ENCODE results near the gene KIAA1328. TPM values are rescaled to one million over a fixed set of nuclear protein-coding genes. Genes with fewer than 3 reads are reported as not detected.
"Not testable (repeated sequence)": the region's sequence is repeated elsewhere in the genome, so short reads cannot be mapped to it uniquely, and the experiment has no call there.

KIAA1328 gene
- total RNA-seq, 1 donor from 2014 or later = 11.5 TPM

- no peak overlapping the region for H3K4me3 ChIP-seq
- H3K9me3 Mint-ChIP-seq = no peaks in the 10 kb centered on the region
- TF ChIP-seq EZH2 (IDR thresholded peaks at IDR 0.05) (no peak), CTCF (IDR thresholded peaks at IDR 0.05) (no peak), EZH2phosphoT487 (IDR thresholded peaks at IDR 0.05) (no peak)
Measured at GRCh38 chr18:36901277-36901701, 72.4 kb downstream of the KIAA1328 start.

GRCh38 chr18:36903215-36903928, 74.4 kb downstream of the KIAA1328 start:
- no peaks in the 10 kb centered on the region for H3K9me3 ChIP-seq (ENCODE audit: low read depth)
- Mint-ChIP-seq H3K27me3 (ENCODE audit: insufficient read depth, low read depth) (no peaks in the 10 kb centered on the region), H3K27ac (no peak overlapping the region), H3K36me3 (peaks cover 3% of the 10 kb centered on the region), H3K4me1 (peaks cover 4% of the 10 kb centered on the region), H3K9me3 (no peaks in the 10 kb centered on the region), H3K4me3 (no peak overlapping the region)
- H3K9ac ChIP-seq = no peak overlapping the region
- H3K4me1 ChIP-seq = no peaks in the 10 kb centered on the region
- H3K27ac ChIP-seq = no peak overlapping the region
- TF ChIP-seq CTCF (IDR thresholded peaks at IDR 0.05) (no peak), EZH2 (IDR thresholded peaks at IDR 0.05) (no peak), EZH2phosphoT487 (IDR thresholded peaks at IDR 0.05) (no peak)
- H3K27me3 ChIP-seq = no peaks in the 10 kb centered on the region
- H3K4me2 ChIP-seq = no peak overlapping the region
- no peaks in the 10 kb centered on the region for H3F3A ChIP-seq (ENCODE audit: low read depth)
- H3K79me2 ChIP-seq (ENCODE audit: low read depth) = no peaks in the 10 kb centered on the region
- no peaks in the 10 kb centered on the region for H4K20me1 ChIP-seq (ENCODE audit: low read depth)
- no peaks in the 10 kb centered on the region for H3K36me3 ChIP-seq
- no peak for DNase-seq (ENCODE audit: low spot score)
- H3K4me3 ChIP-seq = no peak overlapping the region
- no peak overlapping the region for H2AFZ ChIP-seq (replicated peaks)

More at GRCh38 chr18:36901277-36901701, 72.4 kb downstream of the KIAA1328 start:
- Histone ChIP-seq H3K36me3 (no peaks in the 10 kb centered on the region), H3K79me2 (ENCODE audit: low read depth) (no peaks in the 10 kb centered on the region), H3K27me3 (no peaks in the 10 kb centered on the region), H2AFZ (replicated peaks) (no peak overlapping the region), H3K9me3 (ENCODE audit: low read depth) (no peaks in the 10 kb centered on the region), H4K20me1 (ENCODE audit: low read depth) (no peaks in the 10 kb centered on the region), H3K27ac (no peak overlapping the region), H3K4me1 (no peaks in the 10 kb centered on the region), H3F3A (ENCODE audit: low read depth) (no peaks in the 10 kb centered on the region), H3K9ac (no peak overlapping the region), H3K4me2 (no peak overlapping the region)
- H3K36me3 Mint-ChIP-seq = peaks cover 3% of the 10 kb centered on the region
- H3K27ac Mint-ChIP-seq = no peak overlapping the region
- no peak for DNase-seq (ENCODE audit: low spot score)
- H3K4me3 Mint-ChIP-seq = no peak overlapping the region
- no peaks in the 10 kb centered on the region for H3K27me3 Mint-ChIP-seq (ENCODE audit: insufficient read depth, low read depth)
- H3K4me1 Mint-ChIP-seq = peaks cover 4% of the 10 kb centered on the region

DNA sequence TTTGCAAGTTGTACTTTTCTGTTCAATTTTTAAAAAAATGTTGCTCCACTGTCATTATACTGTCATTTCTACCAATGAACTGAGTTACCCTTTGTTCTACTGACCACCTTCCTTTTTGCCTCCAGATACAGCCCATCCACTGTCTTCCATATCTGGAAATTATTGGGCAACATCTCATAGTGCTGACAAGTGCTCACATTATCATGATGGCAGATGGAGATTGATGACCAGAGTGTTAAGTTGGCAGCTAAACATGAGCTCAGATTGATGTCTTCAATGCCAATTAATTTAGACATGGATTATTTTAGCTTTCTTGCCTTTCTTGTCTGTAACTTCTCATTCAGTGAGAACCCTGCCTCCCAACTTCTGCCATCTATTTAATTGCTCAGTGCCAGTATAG, 76.6 kb downstream of the KIAA1328 start:
- Histone ChIP-seq H3K27ac (no peak overlapping the region), H3K4me3 (no peak overlapping the region), H2AFZ (replicated peaks) (no peak overlapping the region), H3K27me3 (no peaks in the 10 kb centered on the region), H4K20me1 (ENCODE audit: low read depth) (no peaks in the 10 kb centered on the region), H3K36me3 (no peaks in the 10 kb centered on the region), H3K9me3 (ENCODE audit: low read depth) (no peaks in the 10 kb centered on the region), H3K4me1 (no peaks in the 10 kb centered on the region), H3K79me2 (ENCODE audit: low read depth) (no peaks in the 10 kb centered on the region), H3K4me2 (no peak overlapping the region), H3F3A (ENCODE audit: low read depth) (no peaks in the 10 kb centered on the region), H3K9ac (no peak overlapping the region)
- no peaks in the 10 kb centered on the region for H3K27me3 Mint-ChIP-seq (ENCODE audit: insufficient read depth, low read depth)
- no peak for DNase-seq (ENCODE audit: low spot score)
- H3K4me3 Mint-ChIP-seq = no peak overlapping the region
- H3K36me3 Mint-ChIP-seq = peaks cover 3% of the 10 kb centered on the region
- H3K27ac Mint-ChIP-seq = no peak overlapping the region
- H3K9me3 Mint-ChIP-seq = no peaks in the 10 kb centered on the region
- TF ChIP-seq EZH2phosphoT487 (IDR thresholded peaks at IDR 0.05) = no peak
- no peak for TF ChIP-seq EZH2 (IDR thresholded peaks at IDR 0.05)
- no peak for TF ChIP-seq CTCF (IDR thresholded peaks at IDR 0.05)
- H3K4me1 Mint-ChIP-seq = peaks cover 4% of the 10 kb centered on the region

DNA sequence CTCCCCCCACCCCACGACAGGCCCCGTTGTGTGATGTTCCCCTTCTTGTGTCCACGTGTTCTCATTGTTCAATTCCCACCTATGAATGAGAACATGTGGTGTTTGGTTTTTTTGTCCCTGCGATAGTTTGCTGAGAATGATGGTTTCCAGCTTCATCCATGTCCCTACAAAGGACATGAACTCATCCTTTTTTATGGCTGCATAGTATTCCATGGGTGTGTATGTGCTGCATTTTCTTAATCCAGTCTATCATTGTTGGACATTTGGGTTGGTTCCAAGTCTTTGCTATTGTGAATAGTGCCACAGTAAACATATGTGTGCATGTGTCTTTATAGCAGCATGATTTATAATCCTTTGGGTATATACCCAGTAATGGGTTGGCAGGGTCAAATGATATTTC, 80.4 kb downstream of the KIAA1328 start:
- not testable (repeated sequence) for H3K36me3 ChIP-seq; H3K27me3 ChIP-seq; H3K27ac Mint-ChIP-seq; H3K4me1 Mint-ChIP-seq; H3K4me3 Mint-ChIP-seq; H4K20me1 ChIP-seq (ENCODE audit: low read depth); H3K4me1 ChIP-seq; H3K9me3 ChIP-seq (ENCODE audit: low read depth); H3K4me2 ChIP-seq; H3K27me3 Mint-ChIP-seq (ENCODE audit: insufficient read depth, low read depth); H3K9me3 Mint-ChIP-seq; H3K9ac ChIP-seq; H3F3A ChIP-seq (ENCODE audit: low read depth); H3K4me3 ChIP-seq; H3K27ac ChIP-seq; H3K79me2 ChIP-seq (ENCODE audit: low read depth); DNase-seq (ENCODE audit: low spot score); H3K36me3 Mint-ChIP-seq; H2AFZ ChIP-seq (replicated peaks)

Data from neural progenitor cell (in vitro differentiated cells).